Activated CD4-positive, alpha-beta T cell treated with anti-CD3 and anti-CD28 coated beads, Interleukin-2, amount 50 U/mL, for 16 hours (primary cell): ENCODE data around the gene CTTN.
"Not testable (repeated sequence)": the region's sequence is repeated elsewhere in the genome, so short reads cannot be mapped to it uniquely, and the experiment has no call there.

ENCODE experiments used
- DNase-seq: peaks from one replicate; pipeline ENCODE4 v3.0.0-alpha.2; 2020

CTTN gene

DNA sequence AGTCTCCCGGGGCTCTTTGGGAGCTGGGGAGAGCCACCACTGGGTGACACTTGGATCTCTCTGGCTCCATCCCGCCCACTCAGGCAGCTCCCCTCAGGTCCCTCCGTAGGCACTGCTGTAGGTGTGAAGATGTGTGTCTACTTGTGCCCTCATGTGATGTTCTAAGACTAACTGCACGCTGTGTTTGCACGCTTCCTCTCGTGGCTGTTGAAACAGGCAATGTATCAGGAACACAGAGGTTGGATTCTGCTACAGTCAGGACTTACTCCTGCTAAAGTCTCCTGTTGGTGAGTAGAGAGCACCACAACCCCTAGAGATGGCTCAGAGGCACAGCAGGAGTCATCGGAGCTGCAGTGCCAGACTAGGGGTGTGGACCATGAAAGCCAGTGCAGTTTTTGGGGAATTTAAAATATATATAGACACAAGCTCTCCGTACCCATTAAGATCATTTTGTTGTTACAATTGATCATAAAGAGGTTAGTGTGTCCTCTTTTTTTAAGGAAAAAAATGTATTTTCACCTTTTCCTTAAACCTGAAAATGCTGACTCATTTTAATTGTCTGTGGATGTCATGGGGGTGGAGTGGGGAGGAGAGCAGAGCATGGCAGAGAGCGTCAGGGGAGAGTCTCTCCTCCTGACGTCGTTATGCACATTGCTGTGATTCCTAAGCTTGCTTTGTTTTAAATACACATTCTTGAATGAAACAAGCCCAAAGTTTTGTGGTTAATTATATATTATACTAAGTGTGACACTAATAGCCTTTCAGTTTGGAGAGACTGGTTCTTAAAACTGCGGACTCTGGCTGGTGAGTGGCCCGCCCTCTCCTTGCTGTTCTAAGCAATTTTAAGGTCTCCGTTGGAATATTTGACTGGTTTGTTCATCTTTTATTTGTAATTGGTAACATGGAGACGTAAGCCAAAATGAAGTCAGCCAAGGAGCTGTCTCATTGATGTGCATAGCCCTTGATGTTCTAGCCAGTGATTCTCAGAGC is 16.2 kb upstream of the CTTN start:
- DNase-seq: no peak

DNA sequence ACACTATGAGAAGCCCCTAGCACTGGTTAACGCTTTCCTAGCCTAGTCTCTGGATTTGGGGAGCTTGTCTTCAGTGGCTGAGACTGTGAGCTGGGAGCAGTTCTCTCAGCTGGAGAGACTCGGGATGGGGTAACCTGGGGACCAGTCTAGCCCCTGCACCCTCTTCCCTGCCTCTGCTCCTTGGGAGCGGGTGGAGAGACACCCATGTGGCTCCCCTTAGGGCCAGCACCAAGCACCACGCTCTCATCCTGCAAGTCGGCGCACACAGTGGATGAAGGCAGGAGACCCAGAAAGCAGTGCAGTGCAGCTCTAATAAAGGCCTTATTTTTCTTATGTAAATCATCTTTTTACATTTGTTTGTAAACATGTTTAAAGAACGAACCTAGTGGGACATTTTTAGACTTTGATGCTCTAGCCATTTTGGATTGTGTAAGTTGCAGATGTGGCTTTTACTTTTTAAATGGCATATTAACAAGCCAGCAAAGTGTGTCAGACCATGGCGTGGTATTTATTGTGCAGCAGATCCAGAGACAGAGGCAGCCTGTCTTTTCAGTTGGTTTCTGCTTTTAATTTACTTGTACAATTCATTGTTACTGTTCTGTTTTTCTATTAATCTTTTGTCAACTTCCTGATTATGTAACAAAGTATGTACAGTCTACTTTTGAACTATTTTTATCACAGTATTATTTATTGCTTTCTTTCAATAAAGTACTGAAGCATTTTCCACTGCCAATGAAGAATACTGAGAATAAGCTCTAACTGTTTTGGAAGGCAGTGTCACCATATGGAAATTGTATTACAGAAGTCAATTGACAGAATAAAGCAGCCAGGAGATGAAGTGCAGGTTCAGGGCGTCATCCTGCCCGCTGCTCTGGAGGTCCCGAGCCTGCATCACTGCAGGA is 14.4 kb upstream of the CTTN start:
- no peak for DNase-seq

DNA sequence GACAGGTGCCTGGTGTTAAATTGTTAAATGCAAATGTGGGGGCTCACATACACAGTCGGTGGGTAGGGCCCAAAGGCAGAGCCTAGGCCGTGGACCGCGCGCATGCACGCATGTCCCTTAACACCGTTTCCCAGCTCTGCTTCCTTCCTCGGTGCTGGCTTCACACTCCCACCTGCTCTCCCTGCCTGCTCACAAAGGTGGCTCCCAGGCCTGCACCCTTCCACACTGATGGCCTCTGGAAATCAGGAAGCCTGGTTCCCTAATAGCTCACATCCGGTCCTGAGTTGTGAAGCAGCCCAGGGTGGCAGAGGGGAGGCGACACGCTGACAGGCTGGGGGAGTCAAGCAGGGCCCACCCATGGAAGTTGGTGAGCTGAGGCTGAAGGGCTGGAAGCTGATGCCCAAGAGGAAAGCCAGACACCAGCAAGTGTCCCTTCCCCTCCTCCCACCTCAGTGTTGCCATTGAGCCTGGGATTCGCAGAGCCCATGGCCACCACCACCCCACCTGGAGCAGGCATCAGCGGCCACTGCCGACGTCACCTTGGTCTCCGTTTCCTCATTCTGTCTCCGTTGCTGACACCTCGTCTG is 13.7 kb upstream of the CTTN start:
- DNase-seq: no peak

DNA sequence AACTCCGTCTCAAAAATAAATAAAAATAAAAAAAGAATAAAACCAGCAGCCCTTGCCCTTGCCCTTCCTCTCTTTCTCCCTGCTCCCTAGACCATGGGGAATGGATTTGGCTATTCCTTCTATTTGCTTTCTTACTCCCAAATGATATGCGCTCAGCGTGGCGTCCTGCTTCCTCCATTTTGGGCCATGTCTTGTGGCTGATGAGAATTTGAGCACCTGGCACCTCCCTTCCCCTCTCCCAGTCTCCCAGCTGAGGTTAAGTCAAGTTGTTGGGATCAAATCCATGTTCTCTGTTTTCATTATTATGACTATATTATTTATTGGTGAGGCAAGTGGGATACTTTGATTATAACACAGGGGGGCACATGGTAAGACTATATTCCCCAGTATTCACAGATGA is 10.8 kb upstream of the CTTN start:
- no peak for DNase-seq

DNA sequence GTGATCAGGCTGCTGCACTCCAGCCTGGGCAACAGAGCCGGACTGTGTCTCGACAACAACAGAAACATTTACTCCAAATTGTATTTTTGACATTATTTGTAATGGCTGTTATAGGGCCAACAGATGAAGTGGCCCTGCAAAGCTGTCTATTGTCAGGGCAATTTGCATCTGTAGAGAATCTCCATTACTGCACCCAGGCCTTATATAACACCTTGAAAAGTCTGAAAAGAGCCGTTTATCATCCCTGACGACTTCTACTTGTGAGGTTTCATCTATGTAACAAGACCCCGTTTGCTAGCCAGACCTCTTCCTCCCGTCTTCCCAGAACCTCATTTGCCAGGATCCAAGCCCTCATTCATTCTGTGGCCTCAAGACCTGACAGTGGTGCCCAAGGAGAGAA is 9.1 kb upstream of the CTTN start:
- no peak for DNase-seq

DNA sequence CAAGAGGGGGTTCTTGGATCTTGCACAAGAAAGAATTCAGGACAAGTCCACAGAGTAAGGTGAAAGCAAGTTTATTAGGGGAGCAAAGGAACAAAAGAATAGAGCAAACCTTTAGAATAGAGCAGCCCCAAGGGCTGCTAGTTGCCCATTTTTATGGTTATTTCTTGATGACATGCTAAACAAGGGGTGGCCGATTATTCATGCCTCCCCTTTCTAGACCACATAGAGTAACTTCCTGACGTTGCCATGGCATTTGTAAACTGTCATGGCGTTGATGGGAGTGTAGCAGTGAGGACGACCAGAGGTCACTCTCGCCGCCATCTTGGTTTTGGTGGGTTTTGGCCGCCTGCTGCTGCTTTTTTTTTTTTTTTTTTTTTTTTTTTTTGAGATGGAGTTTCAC is 7.4 kb upstream of the CTTN start:
- DNase-seq: not testable (repeated sequence)

DNA sequence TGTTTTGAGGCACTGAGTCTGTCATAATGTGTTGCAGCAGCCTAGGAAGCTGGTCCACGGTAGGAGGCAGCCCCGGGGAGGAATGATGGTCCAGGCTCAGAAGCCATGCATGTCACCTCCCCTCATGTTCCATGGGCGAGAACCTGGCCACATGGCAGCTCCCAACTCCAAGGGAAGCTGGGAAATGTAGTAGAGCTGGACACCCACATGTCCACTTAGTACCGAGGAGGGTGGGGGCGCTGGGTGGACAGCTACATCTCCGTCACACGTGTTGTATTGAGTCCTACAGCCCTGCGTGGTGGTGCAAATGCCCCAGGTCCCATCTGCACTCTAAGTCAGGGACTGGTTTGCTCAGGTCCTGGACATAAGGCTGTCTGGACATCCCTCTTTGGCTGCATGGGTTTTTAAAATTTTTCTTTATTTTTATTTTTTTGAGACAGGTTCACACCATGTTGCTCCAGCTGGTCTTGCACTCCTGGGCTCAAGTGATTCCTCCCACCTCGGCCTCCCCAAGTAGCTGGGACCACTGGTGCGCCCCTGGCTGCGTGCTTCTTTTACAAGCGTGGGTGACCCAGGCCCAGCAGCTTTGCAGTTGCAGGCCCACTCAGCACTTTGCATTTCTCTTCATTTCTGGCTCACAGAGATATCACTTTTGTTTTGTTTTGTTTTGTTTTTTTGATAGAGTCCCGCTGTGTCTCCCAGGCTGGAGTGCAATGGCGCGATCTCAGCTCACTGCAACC is 3.9 kb upstream of the CTTN start:
- no peak for DNase-seq

DNA sequence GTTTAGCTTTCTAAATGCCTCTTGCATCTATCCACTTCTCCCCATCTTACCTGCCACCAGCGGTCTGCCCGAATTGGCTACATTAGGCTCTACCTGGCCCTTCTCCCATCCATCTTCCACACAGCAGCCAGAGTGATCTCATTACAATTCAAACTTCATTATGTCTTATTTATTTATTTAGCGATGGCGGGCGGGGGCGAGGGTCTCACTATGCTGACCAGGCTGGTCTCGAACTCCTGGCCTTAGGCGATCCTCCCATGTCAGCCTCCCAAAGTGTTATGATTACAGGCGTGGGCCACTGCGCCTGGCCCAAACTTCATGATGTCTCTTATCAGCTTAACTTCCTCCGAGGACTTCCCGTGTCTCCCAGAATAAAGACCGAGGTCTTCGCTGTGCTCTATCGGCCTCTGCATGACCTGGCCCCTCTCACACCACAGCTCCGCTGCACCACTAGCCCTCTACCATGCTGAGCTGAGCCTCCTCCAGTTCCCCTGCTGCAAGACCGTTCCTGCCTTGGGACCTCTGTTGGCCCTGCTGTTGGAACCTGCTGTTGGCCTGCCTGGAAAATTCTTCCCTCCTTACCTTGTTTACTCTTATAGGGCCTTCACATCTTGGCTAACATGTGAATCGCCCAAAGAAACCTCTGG is 870 bp upstream of the CTTN start:
- DNase-seq: no peak

DNA sequence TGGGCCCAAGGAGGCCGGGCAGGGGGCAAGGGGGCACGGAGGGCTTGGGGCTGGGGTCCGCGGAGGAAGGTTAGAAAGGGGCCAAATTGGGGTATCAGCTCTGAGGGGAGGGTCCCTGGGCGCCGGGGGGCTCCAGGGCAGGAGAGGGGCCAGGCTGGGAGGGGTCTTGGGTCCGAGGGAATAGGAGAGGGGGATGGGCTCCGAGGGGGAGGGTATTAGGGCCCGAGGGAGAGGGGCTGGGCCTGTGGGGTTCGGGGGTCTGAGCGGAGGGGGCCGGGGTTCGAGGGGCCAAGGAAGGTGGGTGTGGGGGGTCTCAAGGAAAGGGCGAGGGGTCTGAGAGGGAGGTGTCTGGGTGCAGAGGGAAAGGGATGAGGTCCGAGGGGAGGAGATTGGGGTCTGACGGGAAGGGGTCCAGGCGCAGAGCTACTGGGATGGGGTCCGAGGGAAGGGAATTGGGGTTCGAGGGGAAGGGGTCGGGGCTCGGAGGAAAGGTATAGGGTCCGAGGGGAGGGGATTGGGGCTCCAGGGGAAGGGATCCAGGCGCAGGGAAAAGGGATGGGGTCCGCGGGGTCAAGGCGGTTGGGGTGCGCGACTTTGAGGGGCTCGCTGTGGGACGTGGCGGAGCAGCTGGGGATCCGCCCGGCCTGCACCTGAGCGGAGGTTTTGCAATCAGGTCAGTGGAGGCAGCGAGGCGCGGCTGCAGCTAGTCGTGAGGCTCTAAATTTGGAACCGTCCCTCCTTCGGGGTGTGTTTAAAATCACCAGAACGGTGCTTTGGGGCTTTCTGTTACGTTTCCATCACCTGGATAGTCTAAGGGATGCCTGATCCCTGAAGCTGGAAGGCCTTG is 728 bp downstream of the CTTN start:
- no peak for DNase-seq

DNA sequence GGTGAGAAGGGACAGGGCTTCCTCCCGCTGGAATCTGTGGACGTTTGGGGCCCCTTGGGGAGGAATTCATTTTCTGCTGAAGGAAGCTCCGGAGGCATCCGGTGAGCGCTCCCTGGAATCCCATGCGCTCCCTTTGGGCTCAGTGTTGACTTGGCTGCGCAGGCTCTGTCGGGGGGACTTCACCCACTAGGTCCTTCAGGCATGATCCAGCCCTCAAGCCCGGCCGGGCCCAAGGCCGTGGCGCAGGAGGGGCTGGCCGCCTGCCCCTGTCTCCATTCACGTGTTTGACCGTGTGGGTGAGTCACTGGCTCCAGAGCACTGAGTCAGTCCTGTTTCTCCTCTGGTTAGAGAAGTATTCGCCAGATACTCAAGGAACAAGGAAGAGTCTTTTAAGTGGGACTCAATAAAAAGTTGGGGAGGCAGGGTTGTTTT is 1.4 kb downstream of the CTTN start:
- no peak for DNase-seq

DNA sequence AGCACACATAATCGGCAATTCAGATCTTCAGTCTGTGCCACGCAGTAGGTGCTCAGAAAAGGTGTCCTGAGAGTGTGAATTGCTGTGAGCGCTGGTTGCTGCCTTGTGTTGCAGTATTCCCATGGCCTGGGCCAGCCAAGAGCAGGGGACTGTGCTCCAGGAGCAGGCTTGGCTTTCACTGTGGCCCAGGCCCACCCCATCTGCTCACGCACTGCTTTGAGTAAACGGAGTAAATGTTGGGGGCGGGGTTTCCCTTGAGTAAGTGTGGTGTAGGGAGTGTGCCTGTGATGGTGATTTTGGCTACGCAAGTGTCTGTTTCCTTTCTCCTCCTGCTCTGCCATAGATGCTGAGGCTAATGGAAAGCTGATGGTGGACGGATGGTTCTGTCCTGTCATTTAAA is 2.3 kb downstream of the CTTN start:
- no peak for DNase-seq

DNA sequence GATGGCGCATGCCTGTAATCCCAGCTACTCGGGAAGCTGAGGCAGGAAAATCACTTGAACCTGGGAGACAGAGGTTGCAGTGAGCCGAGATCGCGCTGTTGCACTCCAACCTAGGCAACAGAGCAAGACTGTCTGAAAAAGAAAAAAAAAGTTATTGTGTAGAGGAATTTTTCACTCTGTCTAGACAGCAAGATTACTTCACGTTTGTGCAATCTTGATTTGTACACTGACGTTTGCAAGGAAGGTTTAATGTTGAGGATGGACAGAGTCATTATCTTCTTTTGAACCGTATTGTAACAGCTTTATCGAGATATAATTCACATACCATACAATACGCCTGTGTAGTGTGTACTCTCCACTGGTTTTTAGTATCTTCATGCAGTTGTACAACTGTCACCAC is 3.7 kb downstream of the CTTN start:
- DNase-seq: no peak

DNA sequence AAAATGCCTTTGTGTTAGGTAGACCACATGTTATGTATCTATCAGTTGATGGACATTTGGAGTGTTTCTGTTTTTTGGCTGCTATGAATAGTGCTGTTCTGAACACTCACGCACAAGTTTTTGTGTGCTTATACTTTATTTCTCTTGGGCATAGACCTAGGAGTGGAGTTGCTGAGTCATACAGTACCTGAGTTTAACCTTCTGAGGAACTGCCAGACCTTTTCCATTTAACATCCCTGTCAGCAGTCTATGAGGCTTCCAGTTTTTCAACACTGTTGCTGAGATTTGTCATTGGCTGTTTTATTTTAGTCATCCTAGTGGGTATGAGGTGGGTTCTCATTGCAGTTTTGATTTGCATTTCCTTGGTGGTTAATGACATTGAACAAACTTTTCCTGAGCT is 4.4 kb downstream of the CTTN start:
- peak; percentile 33 for DNase-seq

DNA sequence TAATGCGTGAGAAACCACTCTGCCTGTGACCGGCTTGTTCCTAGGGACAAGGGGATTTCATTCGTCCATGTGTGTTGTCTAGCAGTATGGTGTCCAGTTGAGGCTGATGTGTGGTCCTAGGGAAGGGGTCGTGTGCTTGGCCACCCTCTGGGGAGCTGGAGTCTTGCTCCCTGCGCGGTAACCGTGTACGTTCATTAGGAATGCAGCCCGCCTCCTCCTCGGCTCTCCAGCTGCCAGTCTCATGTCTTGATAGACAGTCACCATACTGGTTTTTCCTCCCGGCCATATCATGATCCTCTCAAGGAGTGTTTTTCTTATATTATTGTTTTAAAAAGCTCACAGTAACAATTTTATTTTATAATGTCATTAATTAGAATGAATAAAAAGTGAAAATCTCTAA is 5.9 kb downstream of the CTTN start:
- no peak for DNase-seq

DNA sequence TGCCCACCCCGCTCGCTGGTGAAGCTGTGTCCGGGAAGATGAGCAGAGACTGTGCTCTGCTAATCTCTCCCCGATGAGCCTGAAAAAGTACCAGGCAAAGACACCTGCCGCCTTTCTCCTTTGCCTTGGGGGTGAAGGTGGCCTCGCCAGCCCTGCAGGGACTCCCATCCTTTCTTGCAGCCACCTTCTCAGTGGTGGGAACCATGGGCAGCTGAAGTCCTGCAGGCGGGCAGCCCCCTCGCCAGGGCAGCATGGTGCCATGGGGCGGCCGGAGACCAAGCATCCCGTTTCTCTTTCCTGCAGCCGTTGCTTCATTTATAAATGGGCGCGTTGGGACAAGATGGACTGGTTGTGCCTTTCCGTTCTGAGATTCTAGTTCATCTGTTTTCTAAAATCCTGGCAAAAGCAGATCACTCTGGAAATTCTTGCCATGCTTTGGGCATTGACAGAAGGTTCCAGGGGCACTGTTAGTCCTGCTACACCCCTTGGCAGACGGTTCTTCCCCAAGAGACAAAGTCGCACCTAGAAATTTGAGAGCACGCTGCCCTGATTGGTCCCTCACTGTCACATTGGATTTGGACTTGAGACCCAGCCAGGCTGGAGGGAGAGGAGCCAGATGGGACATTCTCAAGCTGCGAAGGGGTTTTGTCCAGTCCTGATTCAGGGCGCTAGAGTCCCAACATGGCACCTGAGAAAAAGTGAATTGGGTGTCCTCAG is 7.5 kb downstream of the CTTN start:
- DNase-seq: no peak

DNA sequence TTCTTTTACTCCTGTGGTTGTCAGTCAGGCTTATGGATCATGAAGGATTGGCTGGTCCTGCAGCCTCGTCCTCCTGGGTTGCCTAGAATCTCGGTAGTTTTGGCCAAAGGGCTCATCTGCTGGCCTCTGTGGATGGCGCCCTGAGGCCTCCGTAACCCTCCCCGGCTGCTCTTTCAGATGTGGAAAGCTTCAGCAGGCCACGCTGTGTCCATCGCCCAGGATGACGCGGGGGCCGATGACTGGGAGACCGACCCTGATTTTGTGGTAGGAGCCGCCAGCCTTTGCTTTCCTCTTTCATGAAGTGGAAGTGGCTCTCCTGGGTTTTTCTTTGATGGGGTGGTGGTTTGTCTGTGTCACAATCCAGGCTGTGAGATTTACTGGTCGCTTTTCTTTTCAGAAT is 8.8 kb downstream of the CTTN start:
- no peak for DNase-seq

DNA sequence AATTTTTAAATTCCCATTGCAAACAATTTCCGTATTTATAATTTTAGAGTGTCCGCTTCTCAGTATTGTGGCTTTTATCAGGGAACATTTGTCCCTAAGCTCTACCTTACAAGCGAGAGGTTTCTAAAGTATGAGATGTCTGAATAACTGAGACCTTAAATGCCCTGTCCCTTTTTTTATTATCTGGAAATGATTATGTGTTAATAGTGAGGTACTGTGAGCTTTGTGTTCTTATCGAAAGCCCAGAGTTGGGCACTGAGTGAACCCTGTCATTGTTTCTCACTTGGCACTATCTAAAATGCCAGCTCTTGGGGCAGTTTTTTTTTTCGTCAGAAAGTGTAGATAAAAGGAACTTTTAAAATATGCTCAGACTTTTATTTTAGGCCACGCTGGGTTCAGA is 9.5 kb downstream of the CTTN start:
- no peak for DNase-seq

DNA sequence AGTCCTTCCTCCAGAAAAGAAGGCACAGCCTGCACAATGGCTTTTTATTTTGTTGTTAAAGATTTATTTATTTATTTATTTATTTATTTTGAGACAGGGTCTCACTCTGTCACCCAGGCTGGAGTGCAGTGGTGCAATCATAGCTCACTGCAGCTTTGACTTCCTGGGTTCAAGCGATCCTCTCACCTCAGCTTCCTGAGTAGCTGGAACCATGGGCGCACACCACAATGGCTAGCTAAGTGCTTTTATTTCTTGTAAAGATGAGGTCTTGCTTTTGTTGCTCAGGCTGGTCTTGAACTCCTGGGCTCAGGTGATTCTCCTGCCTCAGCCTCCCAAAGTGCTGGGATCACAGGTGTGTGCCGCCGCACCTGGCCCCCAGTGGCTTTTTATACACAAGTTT is 10.0 kb downstream of the CTTN start:
- not testable (repeated sequence) for DNase-seq

DNA sequence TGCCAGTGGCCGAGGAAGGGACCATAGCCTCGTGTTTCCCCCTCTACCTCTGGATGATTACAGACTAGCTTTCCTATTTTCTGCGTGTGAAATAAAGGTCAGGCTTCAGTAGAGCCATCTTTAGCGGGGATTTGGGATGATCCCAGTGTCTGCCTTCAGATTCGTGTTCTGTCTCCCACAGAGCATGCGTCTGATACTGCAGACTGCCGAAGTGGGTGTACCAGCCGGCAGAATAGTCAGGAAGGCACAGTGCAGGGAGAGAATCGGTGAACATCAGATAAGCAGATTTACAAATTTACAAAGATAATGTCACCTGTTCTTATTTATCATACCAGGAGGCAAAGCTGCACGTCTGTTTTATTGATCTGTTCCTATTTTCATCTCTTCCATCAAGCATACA is 11.1 kb downstream of the CTTN start:
- no peak for DNase-seq

DNA sequence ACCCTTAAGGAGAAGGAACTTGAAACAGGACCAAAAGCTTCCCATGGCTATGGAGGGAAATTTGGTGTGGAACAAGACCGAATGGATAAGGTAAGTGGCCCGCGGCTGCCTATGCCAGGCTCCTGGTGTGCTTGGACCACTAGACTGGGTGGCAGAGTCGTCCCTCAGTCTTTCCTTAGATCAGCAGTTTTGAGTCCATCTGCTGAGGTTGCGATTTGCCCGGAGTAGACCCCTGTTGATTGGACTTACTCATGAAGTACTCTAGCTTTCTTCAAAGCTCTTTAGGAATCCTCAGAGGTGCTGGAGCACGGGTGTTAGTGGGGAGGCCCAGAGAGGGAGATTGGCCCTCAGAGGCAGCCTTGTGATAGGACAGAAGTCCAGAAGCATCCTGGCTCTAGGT is 11.5 kb downstream of the CTTN start:
- no peak for DNase-seq
